Muscle layer of duodenum (tissue), 2 donors: ENCODE measurements around the gene BCL11B.
"Not testable (repeated sequence)": the region's sequence is repeated elsewhere in the genome, so short reads cannot be mapped to it uniquely, and the experiment has no call there.

Experiments
- H3K27ac ChIP-seq: one replicate; pipeline ENCODE4 v1.7.0; 2013; ENCODE audit warnings: mild to moderate bottlenecking, low read length
- H3K27me3 ChIP-seq: one replicate; pipeline ENCODE4 v1.7.0; 2013; ENCODE audit warnings: low read depth, mild to moderate bottlenecking, control low read depth, low read length
- H3K36me3 ChIP-seq, 2 donors: one replicate each; pipeline ENCODE4 v1.7.0; 2013; ENCODE audit warnings: low read length in 2 of 2, control low read depth in 1 of 2, mild to moderate bottlenecking in 1 of 2; ENCODE audit not compliant: insufficient read depth in 2 of 2, control insufficient read depth in 1 of 2
- H3K4me1 ChIP-seq, 2 donors: one replicate each; pipeline ENCODE4 v1.7.0; 2013; ENCODE audit warnings: low read length in 2 of 2, mild to moderate bottlenecking in 2 of 2, control low read depth in 1 of 2, moderate library complexity in 1 of 2; ENCODE audit not compliant: insufficient read depth in 2 of 2, control insufficient read depth in 1 of 2
- H3K4me3 ChIP-seq, 2 donors: one replicate each; pipeline ENCODE4 v1.7.0; 2013; ENCODE audit warnings: low read length in 2 of 2, low read depth in 1 of 2, mild to moderate bottlenecking in 1 of 2
- H3K9me3 ChIP-seq, 2 donors: one replicate each; pipeline ENCODE4 v1.7.0; 2013; ENCODE audit warnings: low read length in 2 of 2, control low read depth in 1 of 2, mild to moderate bottlenecking in 1 of 2; ENCODE audit not compliant: control insufficient read depth in 1 of 2
- donor health status: healthy.

The BCL11B gene

GRCh38 chr14:99231850-99232713 is 39.9 kb downstream of the BCL11B start:
- no peaks in the 10 kb centered on the region for H3K27me3 ChIP-seq
- H3K27ac ChIP-seq: no peak overlapping the region

GRCh38 chr14:99231161-99231849 is 40.7 kb downstream of the BCL11B start:
- H3K27ac ChIP-seq: no peak overlapping the region
- H3K4me3 ChIP-seq: peak overlapping the region in 1 of 2 donors; percentile 27
- no peaks in the 10 kb centered on the region for H3K27me3 ChIP-seq
- peaks cover 0 to 12% of the 10 kb centered on the region in 2 donors for H3K9me3 ChIP-seq
- H3K36me3 ChIP-seq: no peaks in the 10 kb centered on the region
- H3K4me1 ChIP-seq: peaks cover 0 to 11% of the 10 kb centered on the region in 2 donors

More at GRCh38 chr14:99231850-99232713, 39.9 kb downstream of the BCL11B start:
- Histone ChIP-seq H3K9me3 (peaks cover 0 to 12% of the 10 kb centered on the region in 2 donors), H3K4me1 (peaks cover 0 to 11% of the 10 kb centered on the region in 2 donors), H3K4me3 (no peak overlapping the region), H3K36me3 (no peaks in the 10 kb centered on the region)

- H3K27ac ChIP-seq: no peak overlapping the region
- H3K36me3 ChIP-seq: no peaks in the 10 kb centered on the region
- H3K9me3 ChIP-seq: peaks cover 0 to 12% of the 10 kb centered on the region in 2 donors
- H3K4me3 ChIP-seq: no peak overlapping the region
- H3K4me1 ChIP-seq: peaks cover 0 to 11% of the 10 kb centered on the region in 2 donors
- no peaks in the 10 kb centered on the region for H3K27me3 ChIP-seq
These were observed 41.5 kb downstream of the BCL11B start for GRCh38 chr14:99230208-99231151.

- Histone ChIP-seq H3K36me3 (no peaks in the 10 kb centered on the region), H3K27ac (no peak overlapping the region), H3K4me3 (no peak overlapping the region), H3K4me1 (peaks cover 0 to 11% of the 10 kb centered on the region in 2 donors), H3K27me3 (no peaks in the 10 kb centered on the region), H3K9me3 (peaks cover 0 to 5% of the 10 kb centered on the region in 2 donors)
These were observed 42.3 kb downstream of the BCL11B start for GRCh38 chr14:99229654-99230207.

- H3K4me3 ChIP-seq, H3K9me3 ChIP-seq: not testable (repeated sequence)
These were observed 43.2 kb downstream of the BCL11B start for GRCh38 chr14:99228760-99229159.

GRCh38 chr14:99226687-99227086 is 45.3 kb downstream of the BCL11B start:
- no peaks in the 10 kb centered on the region for H3K9me3 ChIP-seq
- H3K36me3 ChIP-seq: no peaks in the 10 kb centered on the region
- H3K27me3 ChIP-seq: no peaks in the 10 kb centered on the region
- no peak overlapping the region for H3K27ac ChIP-seq
- no peak overlapping the region for H3K4me3 ChIP-seq
- peaks cover 0 to 5% of the 10 kb centered on the region in 2 donors for H3K4me1 ChIP-seq

More at GRCh38 chr14:99228760-99229159, 43.2 kb downstream of the BCL11B start:
- not testable (repeated sequence) for H3K36me3 ChIP-seq, H3K27me3 ChIP-seq, H3K27ac ChIP-seq
- H3K4me1 ChIP-seq: peaks cover 0 to 11% of the 10 kb centered on the region in 2 donors

- no peaks in the 10 kb centered on the region for H3K9me3 ChIP-seq
- no peaks in the 10 kb centered on the region for H3K27me3 ChIP-seq
- no peaks in the 10 kb centered on the region for H3K36me3 ChIP-seq
- no peaks in the 10 kb centered on the region for H3K4me1 ChIP-seq
- H3K27ac ChIP-seq: no peak overlapping the region
- H3K4me3 ChIP-seq: no peak overlapping the region
These were observed 46.4 kb downstream of the BCL11B start for GRCh38 chr14:99225436-99226203.

GRCh38 chr14:99224948-99225347 is 47.0 kb downstream of the BCL11B start:
- H3K9me3 ChIP-seq: no peaks in the 10 kb centered on the region
- no peaks in the 10 kb centered on the region for H3K36me3 ChIP-seq

GRCh38 chr14:99224116-99224910 is 47.7 kb downstream of the BCL11B start:
- no peaks in the 10 kb centered on the region for H3K27me3 ChIP-seq
- no peak overlapping the region for H3K4me3 ChIP-seq
- H3K4me1 ChIP-seq: no peaks in the 10 kb centered on the region
- H3K36me3 ChIP-seq: no peaks in the 10 kb centered on the region
- H3K9me3 ChIP-seq: no peaks in the 10 kb centered on the region
- H3K27ac ChIP-seq: no peak overlapping the region

More at GRCh38 chr14:99224948-99225347, 47.0 kb downstream of the BCL11B start:
- no peak overlapping the region for H3K4me3 ChIP-seq
- H3K4me1 ChIP-seq: no peaks in the 10 kb centered on the region
- no peak overlapping the region for H3K27ac ChIP-seq
- H3K27me3 ChIP-seq: no peaks in the 10 kb centered on the region
